HEK293T (cell line): Measurements from ENCODE around the gene CERK.

Experiments used
- FOXK2 ChIP-seq: fragments of 450-650 bp; IDR thresholded peaks from 2 replicates; pipeline ENCODE4 v1.6.1; 2016; ENCODE audit warnings: mild to moderate bottlenecking
- FOXM1 ChIP-seq: fragments of 450-650 bp; IDR thresholded peaks from 2 replicates; pipeline ENCODE4 v1.6.1; 2017; ENCODE audit warnings: mild to moderate bottlenecking, borderline replicate concordance
- PKNOX1 ChIP-seq: fragments of 450-650 bp; IDR thresholded peaks from 2 replicates; pipeline ENCODE4 v1.6.1; 2016
- SUZ12 ChIP-seq: fragments of 450-650 bp; IDR thresholded peaks from 2 replicates; pipeline ENCODE4 v1.6.1; 2016; ENCODE audit warnings: mild to moderate bottlenecking

- TF ChIP-seq PKNOX1 (no peak), FOXM1 (no peak), FOXK2 (no peak), SUZ12 (no peak)
These were observed 3.1 kb upstream of the CERK start for GRCh38 chr22:46740910-46741780.
